ENCODE data around the gene MTX1. TPM values are rescaled to one million over a fixed set of nuclear protein-coding genes. Genes with fewer than 3 reads are reported as not detected.
A peak's percentile ranks its signal among the peaks of the same experiment; 100 is the strongest.

Gene MTX1
- total RNA-seq, 2 experiments from 2014 or later, result 31.5 to 31.7 TPM

DNA sequence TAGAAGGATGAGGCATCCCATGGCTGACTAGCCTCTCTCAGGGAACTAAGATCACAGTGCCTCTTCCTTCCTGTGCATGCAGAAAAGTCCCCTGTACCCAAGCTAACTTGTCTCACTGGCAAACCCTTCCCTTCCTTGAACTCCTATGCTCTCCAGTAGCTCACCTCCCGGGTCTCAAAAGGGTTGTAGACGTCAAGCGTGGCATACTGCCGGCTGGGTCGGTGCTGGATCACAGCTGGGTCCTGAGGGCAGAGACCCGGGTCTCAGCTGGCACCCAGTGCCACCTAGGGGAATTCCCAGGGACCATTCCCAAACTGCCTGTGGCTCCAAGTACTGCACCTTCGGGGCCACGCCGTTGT, 53.0 kb downstream of the MTX1 start:
- peak overlapping the region; percentile 93 for H3K27ac Mint-ChIP-seq
- peaks cover 22% of the 10 kb centered on the region for H3K36me3 Mint-ChIP-seq
- no peaks in the 10 kb centered on the region for H3K9me3 Mint-ChIP-seq
- POLR2A ChIA-PET, result interaction anchor here (1.0 to 4.4 kb wide), 14 partner anchors 10 to 301 kb away, joined by 3 to 35 read pairs (median 6); partner anchors contain the start of genes ASH1L, CLK2 and FDPS
- H3K27me3 Mint-ChIP-seq, result no peaks in the 10 kb centered on the region
- no peak for DNase-seq
- H3K4me3 Mint-ChIP-seq, result peak overlapping the region; percentile 97
- peaks cover 35% of the 10 kb centered on the region for H3K4me1 Mint-ChIP-seq
- ATAC-seq (ENCODE audit: low read depth), result peak; percentile 30

DNA sequence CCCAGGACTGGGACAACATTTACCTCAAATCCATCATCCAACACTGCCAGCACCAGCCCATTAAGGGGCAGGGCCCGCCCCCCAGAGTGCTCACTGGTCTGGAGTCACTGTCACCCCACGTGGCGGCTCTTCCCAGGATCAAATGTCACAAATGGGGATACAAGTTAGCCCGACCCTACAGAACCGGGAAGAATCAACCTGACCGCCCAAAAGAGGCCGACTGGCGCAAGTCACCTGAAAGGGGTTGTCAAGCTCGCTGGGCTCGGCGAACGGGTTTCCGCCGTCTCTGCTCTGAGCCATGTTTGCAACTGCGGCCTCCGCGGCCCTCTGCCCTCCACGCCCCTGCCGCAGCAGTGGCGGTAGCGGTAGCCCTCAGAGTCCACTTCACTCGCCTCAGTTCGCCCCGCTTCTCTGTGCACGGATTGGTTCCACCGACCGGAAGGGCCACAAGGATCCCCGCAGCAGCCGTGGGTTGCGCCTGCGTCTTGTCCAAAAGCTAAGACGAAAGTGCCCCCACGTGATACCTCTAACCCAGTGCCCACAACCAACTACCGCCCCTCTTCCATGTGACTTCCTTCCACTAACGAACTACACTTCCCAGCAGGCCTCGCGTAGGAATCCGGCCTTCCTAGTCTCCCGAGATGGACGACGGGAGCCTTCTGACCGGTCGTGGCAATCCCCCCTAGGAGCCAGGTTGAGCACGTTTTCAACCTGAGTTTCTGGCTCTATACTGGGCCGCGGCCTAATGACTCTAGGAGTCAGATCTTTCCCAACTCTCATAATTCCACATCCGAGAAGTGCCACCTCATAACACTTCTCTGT, 53.6 kb downstream of the MTX1 start, which contains the start of gene SCAMP3:
SCAMP3 (minus strand) TSS at position 509 of the 822 bp plus-strand sequence; CDS start at position 300, 209 bp downstream.
- Mint-ChIP-seq H3K27ac (peak within 1 kb of the TSS; percentile 93), H3K4me1 (peaks cover 35% of the 10 kb centered on the region), H3K27me3 (no peaks in the 10 kb centered on the region), H3K4me3 (peak within 1 kb of the TSS; percentile 97), H3K36me3 (peaks cover 22% of the 10 kb centered on the region), H3K9me3 (no peaks in the 10 kb centered on the region)
- peak; percentile 96 for ATAC-seq (ENCODE audit: low read depth)
- peak; percentile 81 for DNase-seq
- POLR2A ChIA-PET, result interaction anchor here (0.8 to 4.4 kb wide), 15 partner anchors 9 to 301 kb away, joined by 3 to 35 read pairs (median 5); partner anchors contain the start of genes ASH1L, CLK2 and FDPS

DNA sequence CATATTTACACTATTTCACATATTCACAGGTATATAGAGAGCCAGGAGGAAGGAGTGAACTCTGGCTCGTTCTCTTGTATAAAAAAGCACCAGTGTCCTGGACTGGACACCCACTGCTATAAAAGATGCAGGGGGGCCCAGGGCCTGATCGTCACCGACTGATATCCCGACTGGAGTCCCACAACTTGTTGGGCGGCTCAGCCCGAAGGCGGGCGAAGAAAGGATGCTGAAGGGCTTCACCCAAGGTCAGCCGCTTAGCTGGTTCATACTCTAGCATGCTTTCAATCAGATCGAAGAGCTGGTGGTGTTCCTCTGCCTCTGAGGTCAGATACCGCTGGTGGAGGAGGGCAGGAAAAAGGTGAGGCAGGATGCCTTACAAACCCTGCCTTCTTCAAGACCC, 54.6 kb downstream of the MTX1 start:
- ATAC-seq (ENCODE audit: low read depth) (no peak), DNase-seq (no peak)
- Mint-ChIP-seq H3K4me3 (no peak overlapping the region), H3K27ac (no peak overlapping the region), H3K9me3 (no peaks in the 10 kb centered on the region), H3K36me3 (peaks cover 22% of the 10 kb centered on the region), H3K27me3 (no peaks in the 10 kb centered on the region), H3K4me1 (peaks cover 35% of the 10 kb centered on the region)
- POLR2A ChIA-PET, result interaction anchor here (0.8 to 1.5 kb wide), 3 partner anchors 8 to 61 kb away, joined by 3 to 9 read pairs (median 4); partner anchors contain the start of genes CLK2 and ENTREP3

Other genes starting within 250 kb of the MTX1 start
- 10 to 100 TPM; 55.3 TPM for gene PYGO2, start 246.9 kb upstream of the MTX1 start, total RNA-seq
- gene SHC1, start 237.9 kb upstream of the MTX1 start, total RNA-seq, result 10 to 100 TPM; 67.4 to 72.3 TPM
- 100 to 1,000 TPM; 112 to 114 TPM for gene CKS1B, start 234.0 kb upstream of the MTX1 start, total RNA-seq
- 10 to 100 TPM; 46.2 to 48.9 TPM for gene FLAD1, start 225.4 kb upstream of the MTX1 start, total RNA-seq
- gene LENEP, start 215.1 kb upstream of the MTX1 start, total RNA-seq, result 1 to 10 TPM; 1.1 to 1.9 TPM
- gene ZBTB7B, start 205.9 kb upstream of the MTX1 start, total RNA-seq, result 10 to 100 TPM; 41.4 to 48.4 TPM
- 1 to 10 TPM in 1 of 2 experiments, under 1 TPM in 1; 0.91 to 1.4 TPM for gene DCST2, start 174.9 kb upstream of the MTX1 start, total RNA-seq
- not detected for gene DCST1, start 174.9 kb upstream of the MTX1 start, total RNA-seq
- gene ADAM15, start 157.4 kb upstream of the MTX1 start, total RNA-seq, result 10 to 100 TPM; 37.0 to 37.3 TPM
- gene EFNA4, start 145.0 kb upstream of the MTX1 start, total RNA-seq, result 1 to 10 TPM; 7.9 to 8.1 TPM
- 1 to 10 TPM; 3.6 to 4.2 TPM for gene EFNA3, start 129.9 kb upstream of the MTX1 start, total RNA-seq
- gene EFNA1, start 80.8 kb upstream of the MTX1 start, total RNA-seq, result under 1 TPM; 0.25 to 0.48 TPM
- gene SLC50A1, start 72.8 kb upstream of the MTX1 start, total RNA-seq, result 10 to 100 TPM; 40.7 to 45.0 TPM
- 10 to 100 TPM; 60.0 to 71.1 TPM for gene DPM3, start 68.2 kb upstream of the MTX1 start, total RNA-seq
- gene KRTCAP2, start 35.4 kb upstream of the MTX1 start, total RNA-seq, result 100 to 1,000 TPM; 146 to 170 TPM
- gene TRIM46, start 34.8 kb upstream of the MTX1 start, total RNA-seq, result 10 to 100 TPM; 12.4 to 13.4 TPM
- 10 to 100 TPM; 25.1 to 26.3 TPM for gene THBS3, start 798 bp upstream of the MTX1 start, total RNA-seq
- gene ENTREP3, start 46.8 kb downstream of the MTX1 start, total RNA-seq, result 10 to 100 TPM; 26.0 to 29.4 TPM
- 10 to 100 TPM; 81.7 to 84.2 TPM for gene SCAMP3, start 53.7 kb downstream of the MTX1 start, total RNA-seq
- gene CLK2, start 64.8 kb downstream of the MTX1 start, total RNA-seq, result 100 to 1,000 TPM; 110 to 112 TPM
- gene HCN3, start 68.8 kb downstream of the MTX1 start, total RNA-seq, result 1 to 10 TPM; 5.0 to 6.7 TPM
- not detected for gene PKLR, start 92.7 kb downstream of the MTX1 start, total RNA-seq
- gene FDPS, start 100.2 kb downstream of the MTX1 start, total RNA-seq, result 100 to 1,000 TPM; 238 to 242 TPM
- gene RUSC1, start 112.2 kb downstream of the MTX1 start, total RNA-seq, result 10 to 100 TPM; 23.2 to 28.5 TPM